Omental fat pad (tissue), 4 donors: Measurements from ENCODE around the gene PPIP5K1. TPM values are rescaled to one million over a fixed set of nuclear protein-coding genes. Genes with fewer than 3 reads are reported as not detected.
"Not testable (repeated sequence)": the region's sequence is repeated elsewhere in the genome, so short reads cannot be mapped to it uniquely, and the experiment has no call there.

Experiments used
- ATAC-seq: fragments of 150-250 bp; one replicate; pipeline ENCODE4 v1.9.1; 2016; ENCODE audit warnings: mild to moderate bottlenecking, moderate library complexity; ENCODE audit not compliant: low FRiP score
- DNase-seq: peaks from one replicate; pipeline ENCODE4 v3.0.0-alpha.2; 2019; ENCODE audit warnings: low spot score
- total RNA-seq, 4 donors: library from RNA; depleted of rRNA; stranded (reverse); fragments of >200 nt; gene quantifications; one replicate each; pipeline ENCODE4 v1.1.0, GENCODE V29; 2016
- TF ChIP-seq, protein P1 (sequence below), 3 donors: fragments of 450-650 bp; IDR thresholded peaks; one replicate each; pipeline ENCODE4 v1.5.1; 2016 to 2017; ENCODE audit warnings: antibody characterized with exemption in 3 of 3, mild to moderate bottlenecking in 3 of 3, moderate library complexity in 2 of 3

Gene PPIP5K1
- total RNA-seq, 4 donors from 2014 or later = 18.2 to 46.8 (median 24.7) TPM

DNA sequence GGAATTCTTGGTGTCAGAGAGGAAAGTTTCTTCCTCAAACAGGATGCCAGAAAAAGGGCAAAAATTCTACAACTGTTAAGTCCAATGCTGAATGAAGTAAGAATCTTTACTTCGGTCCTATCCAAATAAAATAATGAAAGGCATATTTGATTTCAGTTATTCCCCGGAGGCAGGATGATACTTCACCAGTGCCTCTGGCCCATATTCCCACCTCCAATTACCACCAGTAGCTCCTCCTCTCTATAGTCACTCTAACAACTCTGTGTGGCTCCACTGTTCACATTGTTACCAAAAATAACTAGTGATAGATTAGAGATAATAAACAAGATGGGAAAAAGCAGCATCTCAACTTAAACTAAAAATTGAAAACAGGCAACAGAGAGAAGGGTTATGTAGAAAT is 51.9 kb downstream of the PPIP5K1 start:
- DNase-seq (no peak), ATAC-seq (no peak)
- TF ChIP-seq, protein P1, sequence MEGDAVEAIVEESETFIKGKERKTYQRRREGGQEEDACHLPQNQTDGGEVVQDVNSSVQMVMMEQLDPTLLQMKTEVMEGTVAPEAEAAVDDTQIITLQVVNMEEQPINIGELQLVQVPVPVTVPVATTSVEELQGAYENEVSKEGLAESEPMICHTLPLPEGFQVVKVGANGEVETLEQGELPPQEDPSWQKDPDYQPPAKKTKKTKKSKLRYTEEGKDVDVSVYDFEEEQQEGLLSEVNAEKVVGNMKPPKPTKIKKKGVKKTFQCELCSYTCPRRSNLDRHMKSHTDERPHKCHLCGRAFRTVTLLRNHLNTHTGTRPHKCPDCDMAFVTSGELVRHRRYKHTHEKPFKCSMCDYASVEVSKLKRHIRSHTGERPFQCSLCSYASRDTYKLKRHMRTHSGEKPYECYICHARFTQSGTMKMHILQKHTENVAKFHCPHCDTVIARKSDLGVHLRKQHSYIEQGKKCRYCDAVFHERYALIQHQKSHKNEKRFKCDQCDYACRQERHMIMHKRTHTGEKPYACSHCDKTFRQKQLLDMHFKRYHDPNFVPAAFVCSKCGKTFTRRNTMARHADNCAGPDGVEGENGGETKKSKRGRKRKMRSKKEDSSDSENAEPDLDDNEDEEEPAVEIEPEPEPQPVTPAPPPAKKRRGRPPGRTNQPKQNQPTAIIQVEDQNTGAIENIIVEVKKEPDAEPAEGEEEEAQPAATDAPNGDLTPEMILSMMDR (IDR thresholded peaks at IDR 0.05) = no peak

DNA sequence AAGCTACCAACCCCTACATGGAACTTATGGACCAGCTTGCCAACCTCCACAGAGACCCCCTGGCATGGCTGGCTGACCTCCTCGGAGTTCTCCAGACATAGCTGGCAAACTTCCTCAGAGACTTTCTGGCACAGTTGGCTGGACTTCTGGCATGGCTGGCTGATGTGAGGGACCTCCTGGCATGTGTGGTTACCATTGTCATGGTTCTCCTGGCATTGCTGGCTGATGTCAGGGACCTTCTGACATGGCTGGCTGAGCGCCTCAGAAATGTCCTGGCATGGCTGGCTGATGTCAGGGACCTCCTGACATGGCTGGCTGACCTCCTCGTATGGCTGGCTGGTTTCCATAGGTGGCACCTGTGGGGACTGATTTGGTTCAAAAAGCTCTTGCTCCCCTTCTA is 55.1 kb downstream of the PPIP5K1 start:
- no peak for ATAC-seq
- no peak for DNase-seq
- TF ChIP-seq, protein P1 (IDR thresholded peaks at IDR 0.05) = no peak

DNA sequence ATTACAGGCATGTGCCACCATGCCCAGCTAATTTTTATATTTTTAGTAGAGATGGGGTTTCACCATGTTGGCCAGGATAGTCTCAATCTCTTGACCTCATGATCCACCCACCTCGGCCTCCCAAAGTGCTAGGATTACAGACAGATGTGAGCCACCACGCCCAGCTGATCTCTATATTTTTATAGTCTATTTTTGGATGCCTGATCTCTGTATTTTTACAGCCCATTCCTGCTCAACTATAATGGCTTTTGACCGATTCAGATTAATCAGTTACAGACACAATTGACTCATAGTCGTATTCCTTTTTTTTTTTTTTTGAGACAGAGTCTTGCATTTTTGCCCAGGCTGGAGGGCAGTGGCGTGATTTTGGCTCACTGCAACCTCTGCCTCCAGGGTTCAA is 57.2 kb downstream of the PPIP5K1 start:
- not testable (repeated sequence) for DNase-seq, ATAC-seq

DNA sequence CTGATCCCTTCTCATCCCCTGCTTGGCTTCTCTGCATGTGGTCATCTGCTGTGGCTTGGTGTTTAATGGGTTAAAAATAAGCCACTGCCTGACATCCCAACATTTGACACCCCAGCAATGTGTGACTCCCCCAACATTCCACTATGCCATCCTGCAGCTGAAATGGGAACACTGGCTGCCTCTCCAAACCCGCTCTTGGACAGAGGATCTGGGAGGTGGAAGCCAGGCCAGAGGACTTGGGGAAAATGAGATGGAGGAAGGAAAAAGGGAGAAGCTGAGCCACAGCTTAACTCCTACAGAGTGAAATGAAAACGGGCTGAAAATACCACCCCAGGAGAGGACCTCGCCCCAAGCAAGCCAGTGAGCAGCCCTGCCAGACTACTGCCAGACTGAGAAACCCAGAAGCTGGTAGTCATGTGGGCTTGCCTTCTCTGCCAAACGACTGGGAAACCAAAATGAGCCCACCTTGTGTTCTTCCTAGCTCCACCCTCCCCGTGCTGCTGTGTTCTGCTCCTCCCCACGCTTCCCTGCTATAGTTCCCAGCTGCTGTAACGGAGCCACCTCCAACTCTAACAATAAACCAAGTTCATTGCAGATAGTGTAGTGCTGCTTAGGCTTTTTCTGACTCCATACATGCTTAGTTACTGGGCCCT is 58.9 kb downstream of the PPIP5K1 start:
- DNase-seq (no peak), ATAC-seq (no peak)

DNA sequence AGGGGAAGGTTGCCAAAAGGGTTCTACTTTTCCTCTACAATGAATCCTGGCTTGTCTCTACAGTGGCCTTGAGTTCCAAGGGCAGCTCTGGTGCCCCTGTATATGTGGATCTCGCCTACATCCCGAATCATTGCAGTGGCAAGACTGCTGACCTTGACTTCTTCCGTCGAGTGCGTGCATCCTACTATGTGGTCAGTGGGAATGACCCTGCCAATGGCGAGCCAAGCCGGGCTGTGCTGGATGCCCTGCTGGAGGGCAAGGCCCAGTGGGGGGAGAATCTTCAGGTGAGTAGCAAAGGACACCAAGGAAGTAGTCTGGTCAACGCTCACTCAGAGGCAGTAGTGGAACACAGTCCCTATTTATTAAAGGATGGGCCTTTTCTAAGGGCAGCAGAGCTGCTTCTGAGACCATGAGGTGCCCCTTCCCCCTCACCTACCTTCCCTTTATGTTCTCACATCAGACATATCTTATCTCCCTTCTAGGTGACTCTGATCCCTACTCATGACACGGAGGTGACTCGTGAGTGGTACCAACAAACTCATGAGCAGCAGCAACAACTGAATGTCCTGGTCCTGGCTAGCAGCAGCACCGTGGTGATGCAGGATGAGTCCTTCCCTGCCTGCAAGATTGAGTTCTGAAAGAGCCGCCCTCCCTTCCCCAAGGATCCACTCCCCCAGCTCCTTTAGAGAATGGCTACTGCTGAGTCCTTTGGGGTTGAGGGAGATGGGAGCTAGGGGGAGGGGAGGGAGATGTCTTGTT is 60.2 kb downstream of the PPIP5K1 start:
- DNase-seq = no peak
- ATAC-seq = no peak
- TF ChIP-seq, protein P1 (IDR thresholded peaks at IDR 0.05) = no peak

More for the DNA sequence above, 58.9 kb downstream of the PPIP5K1 start:
- TF ChIP-seq, protein P1 (IDR thresholded peaks at IDR 0.05) = no peak

DNA sequence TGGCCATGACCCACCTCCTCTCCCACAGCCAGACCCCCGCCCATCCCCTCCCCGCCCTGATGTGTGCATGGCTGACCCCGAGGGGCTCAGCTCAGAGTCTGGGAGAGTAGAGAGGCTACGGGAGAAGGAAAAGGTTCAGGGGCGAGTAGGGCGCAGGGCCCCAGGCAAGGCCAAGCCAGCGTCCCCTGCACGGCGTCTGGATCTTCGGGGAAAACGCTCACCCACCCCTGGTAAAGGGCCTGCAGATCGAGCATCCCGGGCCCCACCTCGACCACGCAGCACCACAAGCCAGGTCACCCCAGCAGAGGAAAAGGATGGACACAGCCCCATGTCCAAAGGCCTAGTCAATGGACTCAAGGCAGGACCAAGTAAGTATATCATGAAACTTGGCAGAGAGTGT is 60.9 kb downstream of the PPIP5K1 start:
- TF ChIP-seq, protein P1 (IDR thresholded peaks at IDR 0.05) = no peak
- ATAC-seq = no peak
- DNase-seq = no peak

DNA sequence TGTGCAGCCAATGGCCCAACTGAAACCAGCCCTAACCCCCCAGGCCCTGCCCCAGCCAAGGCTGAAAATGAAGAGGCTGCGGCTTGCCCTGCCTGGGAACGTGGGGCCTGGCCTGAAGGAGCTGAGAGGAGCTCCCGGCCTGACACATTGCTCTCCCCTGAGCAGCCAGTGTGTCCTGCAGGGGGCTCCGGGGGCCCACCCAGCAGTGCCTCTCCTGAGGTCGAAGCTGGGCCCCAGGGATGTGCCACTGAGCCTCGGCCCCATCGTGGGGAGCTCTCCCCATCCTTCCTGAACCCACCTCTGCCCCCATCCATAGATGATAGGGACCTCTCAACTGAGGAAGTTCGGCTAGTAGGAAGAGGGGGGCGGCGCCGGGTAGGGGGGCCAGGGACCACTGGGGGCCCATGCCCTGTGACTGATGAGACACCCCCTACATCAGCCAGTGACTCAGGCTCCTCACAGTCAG is 61.4 kb downstream of the PPIP5K1 start:
- TF ChIP-seq, protein P1 (IDR thresholded peaks at IDR 0.05) = no peak
- ATAC-seq = no peak
- DNase-seq = no peak
